ENCODE data around the gene SPAG4.

- TF ChIP-seq CTCF (IDR thresholded peaks at IDR 0.05; ENCODE audit: insufficient read depth, low read depth, low read length) (no peak), EZH2 (IDR thresholded peaks at IDR 0.05; ENCODE audit: insufficient read depth, low read length) (no peak)
These were observed 49.0 kb downstream of the SPAG4 start, which contains the start of the genes CPNE1 and RBM12 for GRCh38 chr20:35664466-35665206.

Measured in astrocyte (in vitro differentiated cells and primary cell).